GM12872 (cell line): ENCODE measurements around the gene SLC44A4.

Experiments
- TF ChIP-seq, protein P1 (sequence below): IDR thresholded peaks from 3 replicates; pipeline ENCODE4 v1.5.1; 2011; ENCODE audit warnings: low read depth, mild to moderate bottlenecking, low read length, moderate library complexity; ENCODE audit not compliant: insufficient read depth

SLC44A4 gene

DNA sequence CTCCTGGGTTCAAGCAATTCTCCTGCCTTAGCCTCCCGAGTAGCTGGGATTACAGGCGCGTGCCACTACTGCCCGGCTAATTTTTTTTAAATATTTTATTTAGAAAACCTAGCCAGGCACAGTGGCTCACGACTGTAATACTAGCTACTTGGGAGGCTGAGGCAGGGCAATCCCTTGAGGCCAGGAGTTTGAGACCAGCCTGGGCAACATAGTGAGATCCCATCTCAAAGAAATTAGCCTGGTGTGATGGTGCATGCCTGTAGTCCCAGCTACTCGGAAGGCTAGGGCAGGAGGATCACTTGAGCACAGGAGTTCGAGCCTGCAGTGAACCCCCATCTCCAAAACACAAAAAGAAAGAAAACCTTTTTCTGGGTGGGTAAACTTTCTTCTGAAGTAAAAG is 2.4 kb downstream of the SLC44A4 start:
- TF ChIP-seq, protein P1, sequence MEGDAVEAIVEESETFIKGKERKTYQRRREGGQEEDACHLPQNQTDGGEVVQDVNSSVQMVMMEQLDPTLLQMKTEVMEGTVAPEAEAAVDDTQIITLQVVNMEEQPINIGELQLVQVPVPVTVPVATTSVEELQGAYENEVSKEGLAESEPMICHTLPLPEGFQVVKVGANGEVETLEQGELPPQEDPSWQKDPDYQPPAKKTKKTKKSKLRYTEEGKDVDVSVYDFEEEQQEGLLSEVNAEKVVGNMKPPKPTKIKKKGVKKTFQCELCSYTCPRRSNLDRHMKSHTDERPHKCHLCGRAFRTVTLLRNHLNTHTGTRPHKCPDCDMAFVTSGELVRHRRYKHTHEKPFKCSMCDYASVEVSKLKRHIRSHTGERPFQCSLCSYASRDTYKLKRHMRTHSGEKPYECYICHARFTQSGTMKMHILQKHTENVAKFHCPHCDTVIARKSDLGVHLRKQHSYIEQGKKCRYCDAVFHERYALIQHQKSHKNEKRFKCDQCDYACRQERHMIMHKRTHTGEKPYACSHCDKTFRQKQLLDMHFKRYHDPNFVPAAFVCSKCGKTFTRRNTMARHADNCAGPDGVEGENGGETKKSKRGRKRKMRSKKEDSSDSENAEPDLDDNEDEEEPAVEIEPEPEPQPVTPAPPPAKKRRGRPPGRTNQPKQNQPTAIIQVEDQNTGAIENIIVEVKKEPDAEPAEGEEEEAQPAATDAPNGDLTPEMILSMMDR, result no peak

DNA sequence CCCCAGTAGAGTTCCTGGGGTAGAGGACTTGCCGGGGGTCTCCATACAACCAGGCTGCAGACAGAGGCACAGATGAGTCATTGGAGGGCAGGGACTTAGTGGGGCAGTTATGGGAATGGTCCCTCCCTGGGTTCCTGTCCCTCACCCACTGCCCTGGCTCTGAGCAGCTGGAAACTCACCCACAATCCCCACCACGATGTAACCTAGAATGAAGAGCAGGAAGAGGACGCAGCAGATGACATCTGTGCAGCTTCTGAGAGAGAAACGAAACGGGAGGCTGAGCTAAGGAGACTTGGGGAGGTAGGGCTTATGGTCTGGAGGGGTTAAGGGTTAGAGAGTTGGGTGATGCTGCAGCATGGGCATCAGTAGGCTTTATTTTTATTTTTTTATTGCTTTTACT is 2.9 kb downstream of the SLC44A4 start:
- TF ChIP-seq, protein P1, result no peak

DNA sequence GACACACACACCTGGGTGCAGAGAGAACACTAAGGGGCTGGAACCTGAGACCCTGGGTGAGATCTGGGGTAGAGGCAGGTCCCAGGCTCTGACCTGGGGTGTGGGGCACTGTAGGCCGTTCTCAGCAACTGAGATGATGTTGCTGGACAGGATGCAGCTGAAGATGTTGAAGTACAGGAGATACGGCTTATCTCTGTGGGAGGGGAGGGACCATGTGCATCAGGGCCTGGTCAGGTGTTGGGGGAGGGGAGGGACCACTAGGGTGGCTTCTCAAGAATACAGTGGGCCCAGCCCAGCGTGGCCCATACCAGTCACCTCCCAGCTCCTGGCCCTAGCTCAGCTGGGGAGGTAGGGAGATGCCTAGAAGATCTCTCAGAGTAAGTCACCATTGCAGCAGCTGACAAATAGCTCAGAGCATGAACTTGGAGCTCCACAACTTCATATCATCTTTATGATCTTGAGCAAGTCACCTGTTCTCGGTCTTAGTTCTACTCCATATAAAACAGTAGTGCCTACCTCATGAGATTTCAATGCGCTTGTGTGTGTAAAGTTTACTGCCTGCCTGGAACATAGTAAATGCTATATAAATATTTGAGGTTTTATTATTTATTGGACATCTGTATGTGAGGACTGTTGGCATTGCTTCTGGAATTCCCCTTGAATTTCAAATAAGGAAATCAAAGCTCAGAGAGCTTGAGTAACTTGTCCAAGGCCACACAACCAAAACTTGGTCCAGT is 3.8 kb downstream of the SLC44A4 start:
- TF ChIP-seq, protein P1, result no peak

DNA sequence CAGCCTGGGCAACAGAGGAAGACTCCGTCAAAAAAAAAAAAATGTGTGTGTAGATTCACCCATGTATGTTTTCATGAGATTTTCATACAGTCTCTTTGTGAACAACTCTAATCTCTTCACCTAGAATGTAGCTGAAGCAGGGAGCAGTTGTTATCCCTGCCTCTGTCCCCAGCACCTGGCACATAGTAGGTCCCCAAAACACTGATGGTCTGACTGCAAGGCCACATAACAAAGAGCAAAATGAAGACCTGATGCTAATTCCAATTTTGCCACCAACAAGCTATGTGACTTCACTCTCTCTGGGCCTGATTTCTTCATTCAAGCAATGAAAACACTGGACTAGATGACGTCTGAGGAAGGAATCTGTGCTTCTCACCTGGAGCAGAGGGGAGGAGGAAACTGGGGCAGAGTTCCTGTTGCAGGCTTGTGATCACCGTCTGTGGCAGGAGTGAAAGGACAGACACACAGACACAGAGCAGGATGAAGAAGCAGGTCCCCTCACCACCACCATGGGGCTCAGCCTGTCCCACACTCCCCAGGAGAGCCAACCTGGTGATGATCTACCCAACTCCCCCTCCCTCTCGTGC is 4.6 kb downstream of the SLC44A4 start:
- TF ChIP-seq, protein P1, result no peak

DNA sequence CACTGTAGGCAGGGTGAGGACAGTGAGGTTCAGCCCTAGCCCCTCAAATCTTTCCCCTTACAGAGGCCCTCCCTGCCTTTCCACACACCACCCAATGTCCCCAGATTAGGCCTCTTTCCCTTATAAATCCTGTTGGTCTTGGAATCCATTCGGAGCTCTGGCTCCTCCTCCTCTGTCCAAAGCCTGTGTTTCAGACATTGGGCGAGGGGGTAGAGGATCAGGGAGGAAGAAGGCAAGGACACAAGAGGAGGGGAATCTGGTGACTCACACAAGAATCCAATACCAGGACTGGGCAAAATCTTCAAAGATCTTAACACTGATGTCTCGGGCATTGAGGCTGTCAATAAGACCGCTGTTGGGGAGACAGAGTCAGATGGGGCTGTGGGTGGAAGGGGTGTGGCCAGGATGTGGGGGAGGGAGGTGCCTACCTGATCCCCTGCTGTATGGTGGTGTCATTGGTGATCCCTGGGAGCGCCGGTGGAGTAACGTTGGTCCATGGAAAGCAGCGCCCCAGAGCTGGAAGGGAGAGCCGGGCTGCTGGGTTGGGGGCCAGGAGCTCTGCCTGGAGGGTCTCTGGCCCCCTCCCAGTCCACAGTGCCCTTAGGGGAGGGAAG is 7.6 kb downstream of the SLC44A4 start:
- TF ChIP-seq, protein P1, result no peak

DNA sequence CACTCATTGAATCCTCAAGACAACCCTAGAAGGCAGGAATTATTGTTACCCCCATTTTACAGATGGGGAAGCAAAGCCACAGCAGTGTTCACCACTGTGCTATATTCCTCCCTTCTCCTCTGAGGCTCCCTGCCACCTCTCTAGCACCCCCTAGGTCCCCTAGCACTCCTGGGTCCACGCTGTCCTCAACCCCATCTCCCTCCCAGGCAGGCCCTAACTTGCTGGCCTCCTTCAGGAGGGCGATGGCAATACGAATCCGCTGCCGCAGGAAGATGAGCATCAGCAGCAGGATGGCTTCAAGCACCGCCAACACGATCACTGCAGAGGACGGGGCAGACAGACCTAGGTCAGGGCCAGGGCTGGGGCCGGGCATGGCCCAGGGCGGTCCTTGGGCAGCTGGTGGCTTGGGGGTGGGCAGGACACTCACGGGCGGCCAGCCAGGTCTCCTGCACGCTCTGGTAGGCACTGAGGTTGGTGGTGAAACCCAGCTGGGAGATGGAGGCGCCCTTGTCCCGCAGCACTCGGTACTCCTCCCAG is 8.3 kb downstream of the SLC44A4 start:
- TF ChIP-seq, protein P1, result no peak

DNA sequence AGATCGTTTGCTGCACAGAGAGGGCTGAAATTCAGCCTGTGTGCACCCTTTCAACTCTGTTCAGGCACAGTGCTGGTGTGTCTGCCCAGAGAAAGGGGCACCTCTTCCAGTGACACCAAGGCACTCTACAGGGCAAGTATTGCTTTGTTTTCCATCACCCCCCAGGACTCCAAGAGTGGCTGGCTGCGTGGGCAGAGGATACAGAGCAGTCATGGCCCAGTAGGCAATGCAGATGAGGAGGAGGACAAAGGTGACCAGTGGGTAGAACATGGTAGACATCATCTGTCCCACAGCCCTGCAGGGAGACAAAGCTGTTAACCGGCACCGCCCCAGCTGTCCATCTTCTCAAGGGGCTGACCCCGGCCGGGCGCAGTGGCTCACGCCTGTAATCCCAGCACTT is 9.5 kb downstream of the SLC44A4 start:
- TF ChIP-seq, protein P1, result no peak
